HG03469 (cell line): ENCODE data around the gene AP4M1.

Source experiments
- ATAC-seq: cut with Tn5 transposase; IDR thresholded peaks from one replicate; pipeline ENCODE4 v1.9.1; 2021; ENCODE audit warnings: mild to moderate bottlenecking, moderate library complexity, moderate number of reproducible peaks; ENCODE audit not compliant: unreplicated experiment

Gene AP4M1

DNA sequence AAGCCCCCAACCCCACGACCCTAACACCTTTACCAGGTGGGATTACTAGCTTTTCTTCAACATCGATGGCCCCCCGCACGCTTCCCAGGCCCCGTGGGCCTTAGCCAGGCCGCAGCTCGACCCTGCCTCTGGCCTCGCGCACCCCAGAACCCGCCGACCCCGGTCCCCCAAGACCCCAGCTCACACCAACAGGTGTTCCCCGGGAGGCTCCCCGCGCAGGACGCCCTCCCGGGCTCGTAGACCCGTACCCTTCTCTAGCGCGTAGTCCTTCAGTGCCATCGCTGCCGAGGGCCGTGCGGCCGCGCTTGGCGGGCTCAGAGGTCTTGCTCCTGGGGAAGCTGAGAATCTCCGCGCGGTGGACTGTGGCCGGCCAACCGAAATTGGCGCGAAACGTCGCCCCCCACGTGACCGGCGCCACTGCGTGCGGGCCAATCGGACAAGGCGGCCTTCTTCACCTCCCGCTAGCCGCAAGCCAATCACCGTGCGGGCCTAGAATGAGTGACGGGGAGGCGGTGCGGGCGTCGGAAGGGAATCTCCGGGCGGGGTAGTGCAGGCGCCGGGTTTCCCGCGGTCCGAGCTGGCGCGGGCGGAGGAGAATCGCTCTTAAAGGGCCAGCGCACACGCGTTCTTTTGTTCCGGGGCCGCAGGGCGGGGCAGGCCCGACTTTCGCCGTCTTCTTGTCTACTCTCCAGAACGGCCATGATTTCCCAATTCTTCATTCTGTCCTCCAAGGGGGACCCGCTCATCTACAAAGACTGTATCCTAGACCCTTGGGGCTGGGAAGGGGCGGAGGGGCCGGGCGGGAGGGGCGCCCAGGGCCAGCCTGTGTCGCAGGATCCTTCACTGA lies at the start of gene AP4M1, which contains the start of gene MCM7:
TSS of gene AP4M1 (plus strand) at position 628 of the 847 bp plus-strand sequence. CDS start at position 700, 72 bp downstream.
TSS of gene MCM7 (minus strand) at position 382 of the 847 bp plus-strand sequence. CDS start at position 279, 103 bp downstream.
- ATAC-seq: peak; percentile 55

GRCh38 chr7:100053215-100053614 lies 48.2 kb upstream of the AP4M1 start:
- ATAC-seq: no peak

DNA sequence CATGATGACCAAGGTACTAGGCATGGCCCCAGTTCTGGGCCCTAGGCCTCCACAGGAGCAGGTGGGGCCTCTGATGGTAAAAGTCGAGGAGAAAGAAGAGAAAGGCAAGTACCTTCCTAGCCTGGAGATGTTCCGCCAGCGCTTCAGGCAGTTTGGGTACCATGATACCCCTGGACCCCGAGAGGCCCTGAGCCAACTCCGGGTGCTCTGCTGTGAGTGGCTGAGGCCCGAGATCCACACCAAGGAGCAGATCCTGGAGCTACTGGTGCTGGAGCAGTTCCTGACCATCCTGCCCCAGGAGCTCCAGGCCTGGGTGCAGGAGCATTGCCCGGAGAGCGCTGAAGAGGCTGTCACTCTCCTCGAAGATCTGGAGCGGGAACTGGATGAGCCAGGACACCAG lies 44.4 kb upstream of the AP4M1 start:
- ATAC-seq: no peak

- no peak for ATAC-seq
Measured at GRCh38 chr7:100059251-100059739, 42.1 kb upstream of the AP4M1 start.

DNA sequence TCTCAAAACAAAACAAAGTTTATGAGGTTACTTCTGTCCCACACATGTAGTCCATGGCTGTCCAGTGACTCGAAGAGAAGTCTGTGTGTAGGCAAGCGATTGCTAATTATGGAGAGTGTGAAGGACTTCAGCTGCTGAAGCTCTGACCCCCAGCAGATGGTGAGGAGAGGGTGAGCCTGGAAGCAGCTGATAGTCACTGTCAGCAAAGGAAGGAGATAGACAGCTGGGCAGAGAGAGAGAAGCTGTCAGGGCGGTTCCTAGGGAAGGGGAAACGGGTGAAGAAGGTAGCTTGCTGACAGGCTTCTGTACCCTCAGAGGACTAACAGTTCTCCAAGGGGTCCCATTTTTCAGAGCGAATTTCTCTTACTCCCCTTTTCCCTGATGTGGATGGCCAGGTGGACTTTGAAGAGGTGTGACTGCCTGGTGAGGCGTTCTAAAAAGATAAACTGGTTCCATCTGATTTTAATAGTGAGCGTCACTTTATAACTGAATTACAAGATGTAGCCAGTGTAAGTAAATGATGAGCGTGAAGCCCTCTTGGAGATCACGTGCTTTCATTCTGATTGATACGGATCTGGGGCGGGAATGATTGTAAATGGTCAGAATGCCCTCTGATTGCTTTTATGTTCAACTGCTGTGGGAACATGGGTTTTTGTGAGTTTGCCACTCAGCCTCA lies 39.8 kb upstream of the AP4M1 start:
- no peak for ATAC-seq

DNA sequence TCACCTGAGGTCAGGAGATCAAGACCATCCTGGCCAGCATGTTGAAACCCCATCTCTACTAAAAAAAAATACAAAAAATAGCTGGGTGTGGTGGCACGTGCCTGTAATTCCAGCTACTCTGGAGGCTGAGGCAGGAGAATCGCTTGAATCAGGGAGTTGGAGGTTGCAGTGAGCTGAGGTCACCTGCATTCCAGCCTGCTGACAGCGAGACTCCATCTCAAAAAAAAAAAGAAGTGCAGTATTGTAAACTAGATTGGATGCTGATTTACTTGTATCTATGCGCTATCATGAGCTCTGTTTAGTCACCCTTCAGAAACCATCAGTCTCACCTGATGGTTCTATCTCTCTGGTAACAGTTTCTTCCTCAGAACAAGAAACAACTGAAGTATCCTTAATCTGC lies 38.1 kb upstream of the AP4M1 start:
- ATAC-seq: no peak

- no peak for ATAC-seq
Measured at GRCh38 chr7:100064162-100064561, 37.3 kb upstream of the AP4M1 start.

DNA sequence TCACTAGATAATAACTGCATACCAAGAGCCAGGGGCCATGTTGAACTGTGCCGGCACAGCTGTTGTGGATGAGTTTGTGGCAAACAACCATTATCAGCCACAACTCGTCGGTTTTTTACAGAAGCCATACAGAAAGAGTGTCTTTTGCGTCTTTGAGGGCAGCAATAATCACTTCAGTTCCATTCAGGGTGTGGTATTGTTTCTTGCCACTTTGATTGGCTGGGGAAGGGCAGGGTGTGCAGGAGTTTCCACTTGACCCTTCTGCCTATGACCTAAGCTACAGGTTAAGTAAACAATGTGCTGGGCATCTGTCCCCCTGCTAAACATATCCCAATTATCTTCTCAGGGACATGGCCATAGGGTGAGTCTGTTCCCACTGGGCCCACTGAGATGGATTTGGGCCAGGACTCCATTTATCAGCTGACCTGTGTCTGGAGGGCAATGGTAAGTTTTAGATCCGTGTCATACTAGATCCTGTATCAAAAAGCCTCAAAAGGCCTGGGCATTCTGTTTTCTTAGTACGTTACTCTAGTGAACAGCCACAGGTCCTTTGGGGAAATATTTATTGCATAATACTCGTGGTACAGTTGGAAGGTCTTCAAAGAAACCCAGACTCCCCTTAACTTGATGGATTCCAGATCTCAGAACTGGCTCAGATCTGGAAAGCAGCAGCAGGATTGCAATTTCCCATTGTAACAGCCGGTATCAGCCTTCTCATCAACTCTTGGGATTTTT lies 35.8 kb upstream of the AP4M1 start:
- ATAC-seq: no peak

DNA sequence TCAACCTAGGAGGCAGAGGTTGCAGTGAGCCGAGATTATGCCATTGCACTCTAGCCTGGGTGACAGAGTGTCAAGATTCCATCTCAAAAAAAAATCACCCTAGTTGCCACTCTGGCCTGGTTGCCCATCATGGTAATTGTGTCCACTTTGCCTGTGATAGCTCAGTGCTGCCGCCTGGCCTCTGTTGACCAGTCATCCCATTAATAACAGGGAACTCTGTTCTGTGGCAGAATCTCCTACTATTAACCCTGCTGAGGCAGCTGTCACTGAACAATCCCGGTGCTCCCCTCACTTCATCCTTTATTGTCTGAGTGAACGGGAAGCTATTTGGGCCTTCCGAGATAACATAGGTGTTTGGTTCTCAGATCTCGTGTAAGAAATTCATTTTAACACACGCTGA lies 34.5 kb upstream of the AP4M1 start:
- ATAC-seq: no peak

- ATAC-seq: no peak
Measured at GRCh38 chr7:100069991-100070390, 31.5 kb upstream of the AP4M1 start.

DNA sequence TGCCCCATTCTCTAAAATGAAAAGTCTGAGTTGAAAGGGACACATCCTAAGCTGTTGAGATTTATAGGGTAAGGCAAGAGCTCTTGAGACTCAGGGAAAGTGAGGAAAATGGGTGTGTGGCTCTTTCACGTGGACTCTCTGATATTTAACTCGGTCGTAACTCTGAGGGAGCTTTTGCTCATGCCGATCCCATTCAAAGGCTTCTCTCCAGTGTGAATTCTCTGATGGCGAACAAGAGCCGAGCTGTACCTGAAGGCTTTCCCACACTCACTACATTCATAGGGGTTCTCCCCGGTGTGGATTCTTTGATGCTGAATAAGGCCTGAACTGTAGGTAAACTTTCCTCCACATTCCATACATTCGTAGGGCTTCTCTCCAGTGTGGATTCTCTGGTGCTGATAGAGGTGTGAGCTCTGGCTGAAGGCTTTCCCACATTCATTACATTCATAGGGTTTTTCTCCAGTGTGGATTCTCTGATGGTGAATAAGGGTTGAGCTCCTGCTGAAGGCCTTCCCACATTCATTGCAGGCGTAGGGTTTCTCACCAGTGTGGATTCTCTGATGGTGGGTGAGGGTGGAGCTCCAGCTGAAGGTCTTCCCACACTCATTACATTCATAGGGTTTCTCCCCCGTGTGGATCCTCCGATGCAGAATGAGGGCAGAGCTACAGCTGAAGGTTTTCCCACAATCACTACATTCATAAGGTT lies 30.3 kb upstream of the AP4M1 start:
- no peak for ATAC-seq

GRCh38 chr7:100072462-100072861 lies 29.0 kb upstream of the AP4M1 start:
- no peak for ATAC-seq

DNA sequence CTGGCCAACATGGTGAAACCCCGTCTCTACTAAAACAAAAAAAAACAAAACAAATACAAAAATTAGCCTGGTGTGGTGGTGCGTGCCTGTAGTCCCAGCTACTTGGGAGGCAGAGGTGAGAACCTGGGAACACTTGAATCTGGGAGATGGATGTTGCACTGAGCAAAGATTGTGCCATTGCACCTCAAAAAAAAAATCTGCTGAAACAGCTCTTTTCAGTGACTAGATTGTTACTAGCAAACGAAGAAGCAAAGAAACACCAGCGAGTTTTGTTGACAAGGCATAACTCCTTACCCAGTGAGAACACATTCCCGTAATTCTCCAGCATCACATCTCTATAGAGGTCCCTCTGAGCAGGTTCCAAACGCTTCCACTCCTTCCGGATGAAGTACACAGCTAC lies 26.6 kb upstream of the AP4M1 start:
- ATAC-seq: no peak

DNA sequence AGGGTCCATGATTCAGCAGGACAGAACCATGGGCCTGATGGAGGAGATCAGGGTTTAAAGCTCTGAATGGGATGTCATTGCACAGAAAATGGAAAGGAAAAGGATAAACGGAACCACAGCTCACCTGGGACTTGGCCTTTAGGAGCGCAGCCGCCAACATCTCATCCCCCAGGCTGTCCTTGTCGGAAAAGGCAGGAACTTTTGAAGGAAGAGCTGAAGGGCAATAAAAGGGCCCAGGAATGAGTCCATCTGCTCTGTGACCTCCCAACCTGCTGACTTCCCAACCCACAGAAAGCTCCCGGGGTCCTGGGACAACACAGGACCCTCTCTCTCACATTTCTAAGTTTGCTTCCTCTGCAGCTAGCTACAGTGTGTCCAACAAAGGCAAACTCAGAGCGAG lies 26.0 kb upstream of the AP4M1 start:
- ATAC-seq: no peak

GRCh38 chr7:100077205-100077604 lies 24.2 kb upstream of the AP4M1 start:
- ATAC-seq: no peak

GRCh38 chr7:100079024-100079560 lies 22.4 kb upstream of the AP4M1 start:
- no peak for ATAC-seq

DNA sequence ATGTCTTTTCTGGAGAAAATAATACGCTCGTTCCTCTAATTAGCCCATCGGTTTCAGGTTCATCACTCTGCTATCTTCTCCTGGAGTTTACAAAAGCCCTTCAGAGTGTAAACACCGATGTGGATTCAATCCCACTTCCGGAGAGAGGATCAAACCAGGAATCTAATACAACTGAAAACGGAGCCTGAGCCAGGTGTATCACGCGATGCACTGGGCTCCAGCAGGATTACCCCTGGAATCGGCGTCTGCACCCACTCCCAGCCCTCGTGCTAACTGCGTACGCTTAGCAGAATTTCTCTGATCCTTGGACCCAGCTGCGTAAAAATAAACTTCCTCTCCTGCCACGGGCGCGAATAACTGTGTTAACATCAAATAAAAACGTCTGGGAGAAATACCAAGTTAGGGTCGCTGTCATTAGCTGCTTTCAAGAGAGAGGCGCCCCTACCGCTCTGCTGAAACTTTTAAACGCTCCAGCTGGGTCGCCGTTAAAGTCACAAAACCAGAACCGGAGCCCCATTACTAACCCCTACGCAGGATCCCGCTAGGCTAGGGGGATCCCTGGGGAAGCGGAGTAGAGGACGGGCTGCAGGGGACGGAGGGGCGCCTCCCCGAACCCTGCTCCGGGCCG lies 20.4 kb upstream of the AP4M1 start:
- peak; percentile 6 for ATAC-seq

GRCh38 chr7:100081535-100082102 lies 19.8 kb upstream of the AP4M1 start, which contains the start of gene ZNF3:
Gene ZNF3, minus strand, starts transcription at chr7:100081723. Its CDS starts 4,366 bp downstream, at chr7:100077357.
- peak; percentile 60 for ATAC-seq

DNA sequence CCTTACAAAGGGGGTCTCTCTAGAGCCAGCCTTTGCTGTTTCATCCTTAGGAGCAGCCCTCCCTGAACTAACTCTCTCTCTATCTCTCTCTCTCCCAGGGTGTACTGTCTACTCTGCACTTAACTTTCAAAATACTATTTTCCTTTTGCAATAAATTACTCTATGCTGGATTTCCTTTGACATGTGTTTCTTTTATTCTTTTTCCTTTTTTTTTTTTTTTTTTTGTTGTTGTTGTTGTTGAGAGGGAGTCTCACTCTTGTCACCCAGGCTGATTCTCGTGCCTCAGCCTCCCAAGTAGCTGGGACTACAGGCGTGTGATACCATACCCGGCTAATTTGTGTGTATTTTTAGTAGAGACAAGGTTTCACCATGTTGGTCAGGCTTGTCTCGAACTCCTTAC lies 18.5 kb upstream of the AP4M1 start:
- no peak for ATAC-seq
